Smooth muscle cell (in vitro differentiated cells): ENCODE measurements around the gene SPEM2. TPM values are rescaled to one million over a fixed set of nuclear protein-coding genes. Genes with fewer than 3 reads are reported as not detected.

Experiments
- DNase-seq: peaks from one replicate; lab custom pipeline; 2025; ENCODE audit not compliant: unreplicated experiment; lab: John Stamatoyannopoulos, UW
- H2AFZ ChIP-seq: fragments of 200-600 bp; sonication (generic); 2 replicates; pipeline ENCODE4 v1.6.0; 2016; ENCODE audit warnings: antibody characterized with exemption, low read depth, mild to moderate bottlenecking
- H3F3A ChIP-seq: fragments of 200-600 bp; sonication (generic); 2 replicates; pipeline ENCODE4 v1.6.0; 2017; ENCODE audit warnings: antibody characterized with exemption, low read depth
- H3K27ac ChIP-seq: fragments of 200-600 bp; sonication (generic); 2 replicates; pipeline ENCODE4 v1.5.1; 2016; ENCODE audit warnings: low read depth, mild to moderate bottlenecking
- H3K27me3 ChIP-seq: fragments of 200-600 bp; sonication (generic); 2 replicates; pipeline ENCODE4 v1.6.1; 2016; ENCODE audit warnings: low read depth, mild to moderate bottlenecking
- H3K36me3 ChIP-seq: fragments of 200-600 bp; sonication (generic); 2 replicates; pipeline ENCODE4 v1.5.1; 2016; ENCODE audit warnings: low read depth
- H3K4me1 ChIP-seq: fragments of 200-600 bp; sonication (generic); 2 replicates; pipeline ENCODE4 v1.5.1; 2016; ENCODE audit warnings: low read depth
- H3K4me2 ChIP-seq: fragments of 200-600 bp; sonication (generic); 2 replicates; pipeline ENCODE4 v1.6.0; 2016; ENCODE audit warnings: mild to moderate bottlenecking
- H3K4me3 ChIP-seq: fragments of 200-600 bp; sonication (generic); 2 replicates; pipeline ENCODE4 v1.5.1; 2016; ENCODE audit warnings: mild to moderate bottlenecking
- H3K79me2 ChIP-seq: fragments of 200-600 bp; sonication (generic); 2 replicates; pipeline ENCODE4 v1.6.0; 2016; ENCODE audit warnings: low read depth, mild to moderate bottlenecking
- H3K9ac ChIP-seq: fragments of 200-600 bp; sonication (generic); 2 replicates; pipeline ENCODE4 v1.6.0; 2016; ENCODE audit warnings: low read depth
- H3K9me3 ChIP-seq: fragments of 200-600 bp; sonication (generic); replicated peaks from 2 replicates; pipeline ENCODE4 v1.5.1; 2016; ENCODE audit warnings: low read depth
- H4K20me1 ChIP-seq: fragments of 200-600 bp; sonication (generic); 2 replicates; pipeline ENCODE4 v1.6.0; 2016; ENCODE audit warnings: low read depth
- CTCF ChIP-seq: fragments of 200-600 bp; sonication (generic); IDR thresholded peaks from 2 replicates; pipeline ENCODE4 v1.5.1; 2017; ENCODE audit warnings: borderline replicate concordance, mild to moderate bottlenecking, antibody characterized with exemption; ENCODE audit not compliant: insufficient read depth, poor library complexity, severe bottlenecking
- WGBS: methylation state at CpG from one replicate; pipeline ENCODE4 v1.1.7; 2016; ENCODE audit warnings: low lambda C conversion rate; 5-methylcytosine and 5-hydroxymethylcytosine counted together
- polyA plus RNA-seq: library from polyadenylated mRNA; unstranded; fragments of >200 nt; fragmentation: Nextera tagmentation; extraction: Ambion mirVana; gene quantifications from 2 replicates; pipeline ENCODE4 v1.2.1, GENCODE V29; 2016
- total RNA-seq: library from RNA; depleted of rRNA; stranded (reverse); fragments of >200 nt; gene quantifications from 2 replicates; pipeline ENCODE4 v1.2.3, GENCODE V29; 2014

Gene SPEM2
- total and polyA plus RNA-seq, 2 experiments from 2014 or later = 0.22 to 0.56 TPM

- H3K27ac ChIP-seq = peak overlapping the region; percentile 77
- H3K4me1 ChIP-seq = peaks cover 9% of the 10 kb centered on the region
- H2AFZ ChIP-seq = peak overlapping the region; percentile 44
- no peak for DNase-seq
- H3K4me2 ChIP-seq = peak overlapping the region; percentile 98
- peak overlapping the region; percentile 90 for H3K9ac ChIP-seq
- peaks cover 23% of the 10 kb centered on the region for H4K20me1 ChIP-seq
- no peak for TF ChIP-seq CTCF
- no peaks in the 10 kb centered on the region for H3K36me3 ChIP-seq
- no peaks in the 10 kb centered on the region for H3K9me3 ChIP-seq
- no peaks in the 10 kb centered on the region for H3K27me3 ChIP-seq
- no peaks in the 10 kb centered on the region for H3K79me2 ChIP-seq
- H3K4me3 ChIP-seq = peak overlapping the region; percentile 93
- WGBS = 3% methylated on average over 29 of the region's 48 CpGs
- peaks cover 4% of the 10 kb centered on the region for H3F3A ChIP-seq
Measured at GRCh38 chr17:7393613-7394451, 31.6 kb upstream of the SPEM2 start.

GRCh38 chr17:7394452-7395191 is 30.8 kb upstream of the SPEM2 start, which contains the start of gene PLSCR3:
TSS of gene PLSCR3 (minus strand) at chr17:7394525. CDS start at chr17:7394110, 415 bp downstream.
- DNase-seq = peak; percentile 59
- Histone ChIP-seq H2AFZ (peak within 1 kb of the TSS; percentile 82), H3K9ac (peak within 1 kb of the TSS; percentile 90), H3K27me3 (no peaks in the 10 kb centered on the region), H3K36me3 (no peaks in the 10 kb centered on the region), H3K4me3 (peak within 1 kb of the TSS; percentile 93), H3K4me1 (peaks cover 9% of the 10 kb centered on the region), H3K79me2 (no peaks in the 10 kb centered on the region), H3K27ac (peak within 1 kb of the TSS; percentile 77), H3K4me2 (peak within 1 kb of the TSS; percentile 98), H3F3A (peaks cover 4% of the 10 kb centered on the region), H4K20me1 (peaks cover 18% of the 10 kb centered on the region), H3K9me3 (no peaks in the 10 kb centered on the region)
- under 1% methylated on average over 27 of the region's 71 CpGs for WGBS
- TF ChIP-seq CTCF = peak; percentile 32

- no peak for DNase-seq
- H3K9me3 ChIP-seq = no peaks in the 10 kb centered on the region
- no peak overlapping the region for H3K27ac ChIP-seq
- 96% methylated on average over 4 of the region's 4 CpGs for WGBS
- no peak overlapping the region for H3K4me2 ChIP-seq
- no peak overlapping the region for H3K4me3 ChIP-seq
- H4K20me1 ChIP-seq = peaks cover 3% of the 10 kb centered on the region
- H3K79me2 ChIP-seq = no peaks in the 10 kb centered on the region
- H3K4me1 ChIP-seq = peaks cover 9% of the 10 kb centered on the region
- H3K36me3 ChIP-seq = no peaks in the 10 kb centered on the region
- H2AFZ ChIP-seq = no peak overlapping the region
- peaks cover 4% of the 10 kb centered on the region for H3F3A ChIP-seq
- no peak for TF ChIP-seq CTCF
- H3K27me3 ChIP-seq = no peaks in the 10 kb centered on the region
- no peak overlapping the region for H3K9ac ChIP-seq
Measured at GRCh38 chr17:7396147-7396546, 29.3 kb upstream of the SPEM2 start.
